Measurements from ENCODE around the gene ANKS1A. TPM values are rescaled to one million over a fixed set of nuclear protein-coding genes. Genes with fewer than 3 reads are reported as not detected.

Gene ANKS1A
- total RNA-seq, 2 donors from 2014 or later: 34.9 to 36.4 TPM

DNA sequence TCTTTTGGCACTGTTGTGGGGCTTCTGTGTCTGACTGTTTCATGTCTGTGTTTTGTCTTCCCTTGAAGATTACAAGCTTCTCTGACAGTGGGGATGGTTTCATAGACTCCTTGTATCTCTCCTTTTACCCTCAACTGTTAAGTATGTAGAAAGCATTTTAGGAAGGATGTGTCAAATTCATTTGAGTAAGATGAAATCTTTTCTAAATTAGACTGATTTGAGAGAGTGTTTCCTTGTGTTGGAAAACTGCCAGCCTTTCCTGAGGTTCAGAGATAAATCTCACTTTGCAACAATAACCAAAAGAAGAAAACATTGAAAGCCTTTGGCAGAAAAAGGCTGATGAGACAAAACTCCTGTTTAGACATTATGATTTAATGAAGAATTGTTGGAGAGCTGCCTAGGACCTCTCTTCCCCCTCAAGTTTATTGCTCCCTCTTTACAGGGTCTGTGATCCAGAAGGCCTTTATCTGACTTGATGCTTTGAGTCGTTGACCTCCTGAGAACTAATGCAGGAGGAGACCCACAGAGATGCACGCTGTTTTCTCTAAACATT lies 68.3 kb downstream of the ANKS1A start:
- no peaks in the 10 kb centered on the region for H3K36me3 ChIP-seq (ENCODE audit: control insufficient read depth, insufficient read depth, low read length)
- no peak overlapping the region for H3K9ac ChIP-seq (ENCODE audit: extremely low read depth, low read length, poor library complexity, severe bottlenecking)
- Mint-ChIP-seq H3K4me3 (no peak overlapping the region), H3K27me3 (ENCODE audit: insufficient read depth) (no peaks in the 10 kb centered on the region), H3K27ac (no peak overlapping the region), H3K4me1 (peaks cover 15% of the 10 kb centered on the region), H3K9me3 (no peaks in the 10 kb centered on the region), H3K36me3 (ENCODE audit: low read depth) (no peaks in the 10 kb centered on the region)
- TF ChIP-seq, protein P1, sequence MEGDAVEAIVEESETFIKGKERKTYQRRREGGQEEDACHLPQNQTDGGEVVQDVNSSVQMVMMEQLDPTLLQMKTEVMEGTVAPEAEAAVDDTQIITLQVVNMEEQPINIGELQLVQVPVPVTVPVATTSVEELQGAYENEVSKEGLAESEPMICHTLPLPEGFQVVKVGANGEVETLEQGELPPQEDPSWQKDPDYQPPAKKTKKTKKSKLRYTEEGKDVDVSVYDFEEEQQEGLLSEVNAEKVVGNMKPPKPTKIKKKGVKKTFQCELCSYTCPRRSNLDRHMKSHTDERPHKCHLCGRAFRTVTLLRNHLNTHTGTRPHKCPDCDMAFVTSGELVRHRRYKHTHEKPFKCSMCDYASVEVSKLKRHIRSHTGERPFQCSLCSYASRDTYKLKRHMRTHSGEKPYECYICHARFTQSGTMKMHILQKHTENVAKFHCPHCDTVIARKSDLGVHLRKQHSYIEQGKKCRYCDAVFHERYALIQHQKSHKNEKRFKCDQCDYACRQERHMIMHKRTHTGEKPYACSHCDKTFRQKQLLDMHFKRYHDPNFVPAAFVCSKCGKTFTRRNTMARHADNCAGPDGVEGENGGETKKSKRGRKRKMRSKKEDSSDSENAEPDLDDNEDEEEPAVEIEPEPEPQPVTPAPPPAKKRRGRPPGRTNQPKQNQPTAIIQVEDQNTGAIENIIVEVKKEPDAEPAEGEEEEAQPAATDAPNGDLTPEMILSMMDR (conservative IDR thresholded peaks at IDR 0.05): no peak
- no peaks in the 10 kb centered on the region for H3K27me3 ChIP-seq (ENCODE audit: control insufficient read depth, insufficient read depth, low read length, poor library complexity, severe bottlenecking)
- no peaks in the 10 kb centered on the region for H3K9me3 ChIP-seq (ENCODE audit: control insufficient read depth, low read length)
- no peak overlapping the region for H3K27ac ChIP-seq (ENCODE audit: low read depth, low read length)
- WGBS, 2 experiments (ENCODE audit: insufficient coverage in 1 of 2, insufficient read length in 1 of 2): 94 to 100% methylated on average over 2 of the region's 2 CpGs
- no peak for DNase-seq
- no peaks in the 10 kb centered on the region for H3K4me1 ChIP-seq (ENCODE audit: control insufficient read depth, insufficient read depth, low read length)
- no peak overlapping the region for H3K4me3 ChIP-seq (ENCODE audit: low read length)

DNA sequence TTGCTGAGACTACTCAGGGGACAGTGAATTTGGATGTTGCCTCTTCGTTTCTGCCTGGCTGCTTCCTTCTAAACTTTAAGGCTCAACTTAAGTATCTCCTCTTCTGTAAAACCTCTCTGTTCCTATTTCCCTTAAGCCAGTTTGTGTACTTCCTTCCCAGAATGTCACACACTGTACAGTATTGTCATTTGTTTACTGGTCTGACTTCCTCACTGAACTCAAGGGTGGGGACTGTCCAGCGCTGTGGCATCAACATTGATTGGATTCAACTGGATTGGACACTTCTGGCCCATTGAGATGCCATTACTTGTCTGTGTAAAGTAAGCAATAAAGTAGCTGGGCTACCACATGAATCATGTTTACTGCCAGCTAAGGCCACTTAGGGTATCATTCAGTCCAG lies 69.7 kb downstream of the ANKS1A start:
- TF ChIP-seq, protein P1 (conservative IDR thresholded peaks at IDR 0.05): no peak
- H3K9me3 Mint-ChIP-seq: no peaks in the 10 kb centered on the region
- H3K27me3 ChIP-seq (ENCODE audit: control insufficient read depth, insufficient read depth, low read length, poor library complexity, severe bottlenecking): no peaks in the 10 kb centered on the region
- no peaks in the 10 kb centered on the region for H3K36me3 ChIP-seq (ENCODE audit: control insufficient read depth, insufficient read depth, low read length)
- no peak overlapping the region for H3K4me3 Mint-ChIP-seq
- no peaks in the 10 kb centered on the region for H3K9me3 ChIP-seq (ENCODE audit: control insufficient read depth, low read length)
- H3K4me3 ChIP-seq (ENCODE audit: low read length): no peak overlapping the region
- H3K9ac ChIP-seq (ENCODE audit: extremely low read depth, low read length, poor library complexity, severe bottlenecking): no peak overlapping the region
- H3K27ac Mint-ChIP-seq: no peak overlapping the region
- no peak for DNase-seq
- peaks cover 7% of the 10 kb centered on the region for H3K4me1 Mint-ChIP-seq
- WGBS, 2 experiments (ENCODE audit: insufficient coverage in 1 of 2, insufficient read length in 1 of 2): 93 to 95% methylated on average over 2 of the region's 2 CpGs
- no peak overlapping the region for H3K27ac ChIP-seq (ENCODE audit: low read depth, low read length)
- no peaks in the 10 kb centered on the region for H3K36me3 Mint-ChIP-seq (ENCODE audit: low read depth)
- H3K4me1 ChIP-seq (ENCODE audit: control insufficient read depth, insufficient read depth, low read length): no peaks in the 10 kb centered on the region
- H3K27me3 Mint-ChIP-seq (ENCODE audit: insufficient read depth): no peaks in the 10 kb centered on the region

DNA sequence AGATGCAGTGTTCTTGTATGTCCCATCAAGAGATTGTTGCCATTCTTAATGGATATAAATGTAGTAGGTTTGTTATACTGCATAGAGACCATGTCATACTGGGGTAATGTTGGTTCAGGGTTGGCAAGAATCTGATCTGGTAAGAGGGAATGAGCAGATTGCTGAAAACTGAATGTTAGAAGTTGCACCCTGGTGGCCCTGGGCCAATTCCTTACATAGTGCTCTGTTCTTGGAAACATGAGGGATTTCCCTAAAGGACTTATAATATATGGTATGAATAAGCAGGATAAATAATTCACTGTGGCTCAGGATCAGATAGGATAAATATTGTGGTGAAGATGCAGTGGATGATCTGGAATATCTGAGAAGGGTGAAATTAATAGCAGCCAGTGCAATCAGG lies 70.2 kb downstream of the ANKS1A start:
- Mint-ChIP-seq H3K4me3 (no peak overlapping the region), H3K27ac (no peak overlapping the region), H3K36me3 (ENCODE audit: low read depth) (no peaks in the 10 kb centered on the region), H3K4me1 (peaks cover 6% of the 10 kb centered on the region), H3K27me3 (ENCODE audit: insufficient read depth) (no peaks in the 10 kb centered on the region), H3K9me3 (no peaks in the 10 kb centered on the region)
- Histone ChIP-seq H3K4me1 (ENCODE audit: control insufficient read depth, insufficient read depth, low read length) (no peaks in the 10 kb centered on the region), H3K9me3 (ENCODE audit: control insufficient read depth, low read length) (no peaks in the 10 kb centered on the region), H3K36me3 (ENCODE audit: control insufficient read depth, insufficient read depth, low read length) (no peaks in the 10 kb centered on the region), H3K4me3 (ENCODE audit: low read length) (no peak overlapping the region), H3K27ac (ENCODE audit: low read depth, low read length) (no peak overlapping the region), H3K9ac (ENCODE audit: extremely low read depth, low read length, poor library complexity, severe bottlenecking) (no peak overlapping the region), H3K27me3 (ENCODE audit: control insufficient read depth, insufficient read depth, low read length, poor library complexity, severe bottlenecking) (no peaks in the 10 kb centered on the region)
- DNase-seq: no peak
- TF ChIP-seq, protein P1 (conservative IDR thresholded peaks at IDR 0.05): no peak

Data from endodermal cell (in vitro differentiated cells).